ENCODE data around the gene MYH14.

DNA sequence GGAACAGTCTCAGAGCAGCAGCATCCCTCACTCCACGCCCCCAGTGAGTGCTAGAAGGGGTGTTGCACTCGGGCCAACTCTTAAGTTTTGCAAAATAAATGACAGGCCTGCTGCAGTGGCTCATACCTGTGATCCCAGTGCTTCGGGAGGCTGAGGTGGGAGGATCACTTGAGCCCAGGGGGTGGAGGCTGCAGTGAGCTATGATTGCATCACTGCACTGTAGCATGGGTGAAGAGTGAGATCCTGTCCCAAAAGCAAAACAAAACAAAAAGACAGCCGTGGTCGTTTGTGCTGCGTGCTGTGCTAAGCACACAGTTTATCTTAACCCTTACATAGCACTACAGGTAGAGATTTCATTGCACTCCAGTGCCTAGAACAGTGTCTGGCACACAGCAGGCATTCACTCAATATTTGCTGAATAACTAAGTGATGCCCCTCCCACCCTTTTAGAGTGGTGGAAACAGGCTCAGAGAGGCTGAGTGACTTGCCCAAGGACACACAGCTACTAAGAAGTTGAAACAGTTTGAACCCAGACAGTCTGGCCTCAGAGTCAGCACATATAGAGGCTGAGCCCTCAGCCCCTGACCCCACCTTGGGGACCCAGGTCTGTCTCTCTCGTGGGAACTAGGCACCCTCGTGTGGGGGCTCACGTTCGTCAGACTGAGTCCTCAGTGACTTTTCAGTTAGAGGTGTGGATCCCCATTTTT is 107.5 kb downstream of the MYH14 start:
- TF ChIP-seq KAT7 (CRISPR knock-in tag; IDR thresholded peaks at IDR 0.05; ENCODE audit: borderline replicate concordance) (no peak), ZNF384 (IDR thresholded peaks at IDR 0.05; ENCODE audit: low read depth, low read length) (no peak), GABPA (tag; conservative IDR thresholded peaks at IDR 0.05; ENCODE audit: low read depth) (no peak), RBM39 (optimal IDR thresholded peaks at IDR 0.05; ENCODE audit: low read depth, low read length) (no peak), ZNF274 (IDR thresholded peaks at IDR 0.05; ENCODE audit: borderline replicate concordance, low read depth, low read length) (no peak), MAFG (tag; conservative IDR thresholded peaks at IDR 0.05) (no peak)
- TF ChIP-seq, protein P1, sequence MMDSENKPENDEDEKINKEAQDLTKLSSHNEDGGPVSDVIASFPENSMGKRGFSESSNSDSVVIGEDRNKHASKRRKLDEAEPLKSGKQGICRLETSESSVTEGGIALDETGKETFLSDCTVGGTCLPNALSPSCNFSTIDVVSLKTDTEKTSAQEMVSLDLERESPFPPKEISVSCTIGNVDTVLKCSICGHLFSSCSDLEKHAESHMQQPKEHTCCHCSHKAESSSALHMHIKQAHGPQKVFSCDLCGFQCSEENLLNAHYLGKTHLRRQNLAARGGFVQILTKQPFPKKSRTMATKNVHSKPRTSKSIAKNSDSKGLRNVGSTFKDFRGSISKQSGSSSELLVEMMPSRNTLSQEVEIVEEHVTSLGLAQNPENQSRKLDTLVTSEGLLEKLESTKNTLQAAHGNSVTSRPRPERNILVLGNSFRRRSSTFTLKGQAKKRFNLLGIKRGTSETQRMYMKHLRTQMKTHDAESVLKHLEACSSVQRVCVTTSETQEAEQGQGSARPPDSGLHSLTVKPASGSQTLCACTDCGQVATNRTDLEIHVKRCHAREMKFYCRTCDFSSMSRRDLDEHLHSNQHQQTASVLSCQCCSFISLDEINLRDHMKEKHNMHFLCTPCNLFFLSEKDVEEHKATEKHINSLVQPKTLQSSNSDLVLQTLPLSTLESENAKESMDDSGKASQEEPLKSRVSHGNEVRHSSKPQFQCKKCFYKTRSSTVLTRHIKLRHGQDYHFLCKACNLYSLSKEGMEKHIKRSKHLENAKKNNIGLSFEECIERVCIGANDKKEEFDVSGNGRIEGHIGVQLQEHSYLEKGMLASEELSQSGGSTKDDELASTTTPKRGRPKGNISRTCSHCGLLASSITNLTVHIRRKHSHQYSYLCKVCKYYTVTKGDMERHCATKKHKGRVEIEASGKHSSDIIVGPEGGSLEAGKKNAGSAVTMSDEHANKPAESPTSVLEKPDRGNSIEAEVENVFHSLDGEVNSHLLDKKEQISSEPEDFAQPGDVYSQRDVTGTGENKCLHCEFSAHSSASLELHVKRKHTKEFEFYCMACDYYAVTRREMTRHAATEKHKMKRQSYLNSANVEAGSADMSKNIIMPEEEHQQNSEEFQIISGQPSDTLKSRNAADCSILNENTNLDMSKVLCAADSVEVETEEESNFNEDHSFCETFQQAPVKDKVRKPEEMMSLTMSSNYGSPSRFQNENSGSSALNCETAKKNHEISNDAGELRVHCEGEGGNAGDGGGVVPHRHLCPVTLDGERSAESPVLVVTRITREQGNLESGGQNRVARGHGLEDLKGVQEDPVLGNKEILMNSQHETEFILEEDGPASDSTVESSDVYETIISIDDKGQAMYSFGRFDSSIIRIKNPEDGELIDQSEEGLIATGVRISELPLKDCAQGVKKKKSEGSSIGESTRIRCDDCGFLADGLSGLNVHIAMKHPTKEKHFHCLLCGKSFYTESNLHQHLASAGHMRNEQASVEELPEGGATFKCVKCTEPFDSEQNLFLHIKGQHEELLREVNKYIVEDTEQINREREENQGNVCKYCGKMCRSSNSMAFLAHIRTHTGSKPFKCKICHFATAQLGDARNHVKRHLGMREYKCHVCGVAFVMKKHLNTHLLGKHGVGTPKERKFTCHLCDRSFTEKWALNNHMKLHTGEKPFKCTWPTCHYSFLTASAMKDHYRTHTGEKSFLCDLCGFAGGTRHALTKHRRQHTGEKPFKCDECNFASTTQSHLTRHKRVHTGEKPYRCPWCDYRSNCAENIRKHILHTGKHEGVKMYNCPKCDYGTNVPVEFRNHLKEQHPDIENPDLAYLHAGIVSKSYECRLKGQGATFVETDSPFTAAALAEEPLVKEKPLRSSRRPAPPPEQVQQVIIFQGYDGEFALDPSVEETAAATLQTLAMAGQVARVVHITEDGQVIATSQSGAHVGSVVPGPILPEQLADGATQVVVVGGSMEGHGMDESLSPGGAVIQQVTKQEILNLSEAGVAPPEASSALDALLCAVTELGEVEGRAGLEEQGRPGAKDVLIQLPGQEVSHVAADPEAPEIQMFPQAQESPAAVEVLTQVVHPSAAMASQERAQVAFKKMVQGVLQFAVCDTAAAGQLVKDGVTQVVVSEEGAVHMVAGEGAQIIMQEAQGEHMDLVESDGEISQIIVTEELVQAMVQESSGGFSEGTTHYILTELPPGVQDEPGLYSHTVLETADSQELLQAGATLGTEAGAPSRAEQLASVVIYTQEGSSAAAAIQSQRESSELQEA (IDR thresholded peaks at IDR 0.05; ENCODE audit: low read depth) = no peak
- TF ChIP-seq, protein P2, sequence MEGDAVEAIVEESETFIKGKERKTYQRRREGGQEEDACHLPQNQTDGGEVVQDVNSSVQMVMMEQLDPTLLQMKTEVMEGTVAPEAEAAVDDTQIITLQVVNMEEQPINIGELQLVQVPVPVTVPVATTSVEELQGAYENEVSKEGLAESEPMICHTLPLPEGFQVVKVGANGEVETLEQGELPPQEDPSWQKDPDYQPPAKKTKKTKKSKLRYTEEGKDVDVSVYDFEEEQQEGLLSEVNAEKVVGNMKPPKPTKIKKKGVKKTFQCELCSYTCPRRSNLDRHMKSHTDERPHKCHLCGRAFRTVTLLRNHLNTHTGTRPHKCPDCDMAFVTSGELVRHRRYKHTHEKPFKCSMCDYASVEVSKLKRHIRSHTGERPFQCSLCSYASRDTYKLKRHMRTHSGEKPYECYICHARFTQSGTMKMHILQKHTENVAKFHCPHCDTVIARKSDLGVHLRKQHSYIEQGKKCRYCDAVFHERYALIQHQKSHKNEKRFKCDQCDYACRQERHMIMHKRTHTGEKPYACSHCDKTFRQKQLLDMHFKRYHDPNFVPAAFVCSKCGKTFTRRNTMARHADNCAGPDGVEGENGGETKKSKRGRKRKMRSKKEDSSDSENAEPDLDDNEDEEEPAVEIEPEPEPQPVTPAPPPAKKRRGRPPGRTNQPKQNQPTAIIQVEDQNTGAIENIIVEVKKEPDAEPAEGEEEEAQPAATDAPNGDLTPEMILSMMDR (IDR thresholded peaks at IDR 0.05 in 2 of 3, conservative IDR thresholded peaks at IDR 0.05 in 1 of 3; ENCODE audit: insufficient read depth in 2 of 3, low read depth in 1 of 3, low read length in 3 of 3) = no peak

All from K562 (cell line).